Prostate gland (tissue), 2 donors: Measurements from ENCODE around the gene KCNT1. TPM values are rescaled to one million over a fixed set of nuclear protein-coding genes. Genes with fewer than 3 reads are reported as not detected.

ENCODE experiments used
- DNase-seq: peaks from one replicate; pipeline ENCODE4 v3.0.0-alpha.2; 2019; ENCODE audit warnings: low spot score
- H3K27ac ChIP-seq, 2 donors: fragments of 200-600 bp; sonication (generic); 2 replicates each; pipeline ENCODE4 v1.5.1; 2017 to 2019
- H3K27me3 ChIP-seq: fragments of 200-600 bp; sonication (generic); replicated peaks from 2 replicates; pipeline ENCODE4 v1.5.1; 2019; ENCODE audit not compliant: insufficient read depth
- H3K36me3 ChIP-seq, 2 donors: fragments of 200-600 bp; sonication (generic); 1 replicate in 1 of 2; 2 replicates in 1 of 2; pipeline versions ENCODE4 v1.5.1 to v1.8.1; 2017 to 2019
- H3K4me1 ChIP-seq: fragments of 200-600 bp; sonication (generic); replicated peaks from 2 replicates; pipeline ENCODE4 v1.5.1; 2019
- H3K4me3 ChIP-seq, 2 donors: fragments of 200-600 bp; sonication (generic); 2 replicates each; pipeline ENCODE4 v1.5.1; 2017 to 2019
- H3K9me3 ChIP-seq: fragments of 200-600 bp; sonication (generic); 2 replicates; pipeline ENCODE4 v1.5.1; 2017
- CTCF ChIP-seq, 4 experiments: fragments of 200-600 bp in 2 of 4; fragments of 450-650 bp in 2 of 4; sonication (generic) in 2 of 4; IDR thresholded peaks; 1 replicate in 3 of 4; 2 replicates in 1 of 4; pipeline ENCODE4 v1.5.1; 2016 to 2019; ENCODE audit warnings: antibody characterized with exemption in 4 of 4, mild to moderate bottlenecking in 2 of 4, moderate library complexity in 2 of 4
- POLR2A ChIP-seq: fragments of 450-650 bp; IDR thresholded peaks from one replicate; pipeline ENCODE4 v1.6.1; 2016; ENCODE audit warnings: antibody characterized with exemption, mild to moderate bottlenecking
- POLR2AphosphoS5 ChIP-seq: sonication (generic); formaldehyde crosslinking; IDR thresholded peaks from one replicate; pipeline ENCODE4 v1.6.1; 2017; ENCODE audit warnings: antibody characterized with exemption
- WGBS: methylation state at CpG from one replicate; pipeline ENCODE4 v1.1.5; 2018; 5-methylcytosine and 5-hydroxymethylcytosine counted together
- intact Hi-C: fragments of 100-400 bp; cut with DNase I; formaldehyde crosslinking; loops from one replicate; pipeline ENCODE4 v1.14.2; 2022
- total RNA-seq, 2 donors: library from RNA; depleted of rRNA; stranded (reverse); fragments of >200 nt; gene quantifications; one replicate each; pipeline ENCODE4 v1.1.0, GENCODE V29; 2016

The KCNT1 gene
- total RNA-seq, 2 donors from 2014 or later: 0.09 to 3.0 TPM

GRCh38 chr9:135819905-135820304, 117.9 kb downstream of the KCNT1 start:
- Histone ChIP-seq H3K27ac (no peak overlapping the region), H3K9me3 (no peaks in the 10 kb centered on the region), H3K36me3 (peaks cover 10 to 17% of the 10 kb centered on the region in 2 donors), H3K4me1 (no peaks in the 10 kb centered on the region), H3K4me3 (no peak overlapping the region), H3K27me3 (no peaks in the 10 kb centered on the region)
- TF ChIP-seq CTCF (IDR thresholded peaks at IDR 0.05): no peak
- no peak for TF ChIP-seq POLR2AphosphoS5
- TF ChIP-seq POLR2A: no peak
- intact Hi-C loops: no loop called here
- no peak for DNase-seq
- 89% methylated on average over 13 of the region's 13 CpGs for WGBS

GRCh38 chr9:135820661-135821060, 118.7 kb downstream of the KCNT1 start:
- Histone ChIP-seq H3K9me3 (no peaks in the 10 kb centered on the region), H3K36me3 (peaks cover 10 to 13% of the 10 kb centered on the region in 2 donors), H3K4me1 (no peaks in the 10 kb centered on the region), H3K4me3 (no peak overlapping the region), H3K27ac (no peak overlapping the region), H3K27me3 (no peaks in the 10 kb centered on the region)
- TF ChIP-seq CTCF (IDR thresholded peaks at IDR 0.05) (no peak), POLR2AphosphoS5 (no peak), POLR2A (no peak)
- WGBS: 89% methylated on average over 18 of the region's 18 CpGs
- intact Hi-C loops: no loop called here
- DNase-seq: no peak

- intact Hi-C loops: no loop called here
- no peak for DNase-seq
- H3K36me3 ChIP-seq: peaks cover 9% of the 10 kb centered on the region in 2 donors
Measured at GRCh38 chr9:135821116-135821515, 119.1 kb downstream of the KCNT1 start.

GRCh38 chr9:135821733-135822373, 119.9 kb downstream of the KCNT1 start:
- WGBS: 91% methylated on average over 27 of the region's 27 CpGs
- H3K27me3 ChIP-seq: no peaks in the 10 kb centered on the region
- no peaks in the 10 kb centered on the region for H3K4me1 ChIP-seq
- no peak overlapping the region for H3K27ac ChIP-seq
- no peaks in the 10 kb centered on the region for H3K9me3 ChIP-seq
- TF ChIP-seq POLR2AphosphoS5 (no peak), POLR2A (no peak), CTCF (IDR thresholded peaks at IDR 0.05) (no peak)
- H3K36me3 ChIP-seq: peaks cover 3 to 7% of the 10 kb centered on the region in 2 donors
- no peak for DNase-seq
- intact Hi-C loops: no loop called here
- H3K4me3 ChIP-seq: no peak overlapping the region

More at GRCh38 chr9:135821116-135821515, 119.1 kb downstream of the KCNT1 start:
- Histone ChIP-seq H3K4me3 (no peak overlapping the region), H3K4me1 (no peaks in the 10 kb centered on the region), H3K27ac (no peak overlapping the region), H3K27me3 (no peaks in the 10 kb centered on the region), H3K9me3 (no peaks in the 10 kb centered on the region)
- TF ChIP-seq POLR2A (no peak), POLR2AphosphoS5 (no peak), CTCF (IDR thresholded peaks at IDR 0.05) (no peak)
- 98% methylated on average over 20 of the region's 20 CpGs for WGBS

- Histone ChIP-seq H3K4me3 (no peak overlapping the region), H3K9me3 (no peaks in the 10 kb centered on the region), H3K27ac (no peak overlapping the region), H3K36me3 (peaks cover 0 to 7% of the 10 kb centered on the region in 2 donors), H3K27me3 (no peaks in the 10 kb centered on the region), H3K4me1 (no peaks in the 10 kb centered on the region)
- TF ChIP-seq POLR2A (no peak), POLR2AphosphoS5 (no peak), CTCF (IDR thresholded peaks at IDR 0.05) (no peak)
- intact Hi-C loops: no loop called here
- DNase-seq: no peak
- 94% methylated on average over 18 of the region's 18 CpGs for WGBS
Measured at GRCh38 chr9:135822374-135822755, 120.4 kb downstream of the KCNT1 start.
